ENCODE data around the gene ALKBH6. TPM values are rescaled to one million over a fixed set of nuclear protein-coding genes. Genes with fewer than 3 reads are reported as not detected.

ALKBH6 gene
- total and polyA plus RNA-seq, 2 experiments from 2014 or later, result 25.6 to 32.1 TPM

DNA sequence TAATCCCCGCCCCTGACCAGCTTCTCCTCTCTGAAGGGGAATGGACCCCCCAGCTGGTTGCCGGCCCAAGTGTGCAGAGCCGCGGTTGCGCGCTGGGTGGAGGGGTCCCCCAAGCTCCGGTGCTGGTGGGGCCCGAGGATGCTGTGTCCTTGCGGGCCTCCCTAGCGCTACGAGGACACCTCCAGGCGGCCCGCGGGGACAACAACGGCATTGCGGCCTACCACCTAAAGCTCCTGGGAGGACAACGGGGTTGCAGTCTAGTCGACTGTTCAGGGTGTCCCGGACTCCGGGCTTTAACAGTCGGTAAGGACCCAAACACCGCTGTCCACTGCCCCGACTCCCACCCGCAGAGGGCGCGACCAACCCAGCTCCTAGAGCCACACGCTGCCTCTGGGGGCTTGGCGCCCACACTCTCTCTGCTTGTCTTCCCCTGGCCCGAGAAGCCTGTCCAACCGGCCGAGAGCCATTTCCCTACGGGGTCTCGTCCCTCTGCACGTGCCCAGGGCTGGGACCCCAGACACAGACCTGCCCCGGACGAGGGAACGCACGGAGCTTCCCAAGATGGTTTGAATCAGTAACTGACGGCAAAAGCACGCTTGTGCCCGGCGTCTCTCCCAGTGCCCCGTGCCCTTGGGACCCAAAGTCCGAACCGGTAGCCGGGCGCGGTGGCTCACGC is 20.0 kb downstream of the ALKBH6 start:
- H3F3A ChIP-seq (ENCODE audit: insufficient read depth), result peaks cover 9% of the 10 kb centered on the region
- H3K9ac ChIP-seq, result peak overlapping the region; percentile 75
- H3K9me2 ChIP-seq (ENCODE audit: insufficient read depth), result no peaks in the 10 kb centered on the region
- peak overlapping the region; percentile 89 for H3K4me2 ChIP-seq (ENCODE audit: unreplicated experiment)
- no peak overlapping the region for H3K27ac ChIP-seq
- 0 out of 2 replicates have a peak, but pooled peaks cover 5% of the 10 kb centered on the region for H3K4me1 ChIP-seq (ENCODE audit: insufficient read depth)
- H3K79me2 ChIP-seq (ENCODE audit: insufficient read depth), result peaks cover 26% of the 10 kb centered on the region
- no peaks in the 10 kb centered on the region for H3K36me3 ChIP-seq (ENCODE audit: low read depth)
- no peaks in the 10 kb centered on the region for H4K20me1 ChIP-seq (ENCODE audit: insufficient read depth)
- peak; percentile 50 for DNase-seq
- no peaks in the 10 kb centered on the region for H3K27me3 ChIP-seq (replicated peaks; ENCODE audit: insufficient read depth)
- H3K4me3 ChIP-seq, result peak overlapping the region; percentile 71
- H2AFZ ChIP-seq, result peak overlapping the region; percentile 89
- 11% methylated on average over 41 to 48 of the region's 49 CpGs for WGBS, 2 experiments (ENCODE audit: low coverage in 1 of 2, low lambda C conversion rate in 2 of 2, missing lambda C conversion rate in 2 of 2)
- no peaks in the 10 kb centered on the region for H3K9me3 ChIP-seq (ENCODE audit: low read depth)
- TF ChIP-seq EZH2 (IDR thresholded peaks at IDR 0.05; ENCODE audit: insufficient read depth, poor library complexity, severe bottlenecking), result no peak
- TF ChIP-seq EZH2phosphoT487 (IDR thresholded peaks at IDR 0.05; ENCODE audit: insufficient read depth, low read depth), result no peak
- in situ Hi-C loops (cut with MboI), result no loop called here

DNA sequence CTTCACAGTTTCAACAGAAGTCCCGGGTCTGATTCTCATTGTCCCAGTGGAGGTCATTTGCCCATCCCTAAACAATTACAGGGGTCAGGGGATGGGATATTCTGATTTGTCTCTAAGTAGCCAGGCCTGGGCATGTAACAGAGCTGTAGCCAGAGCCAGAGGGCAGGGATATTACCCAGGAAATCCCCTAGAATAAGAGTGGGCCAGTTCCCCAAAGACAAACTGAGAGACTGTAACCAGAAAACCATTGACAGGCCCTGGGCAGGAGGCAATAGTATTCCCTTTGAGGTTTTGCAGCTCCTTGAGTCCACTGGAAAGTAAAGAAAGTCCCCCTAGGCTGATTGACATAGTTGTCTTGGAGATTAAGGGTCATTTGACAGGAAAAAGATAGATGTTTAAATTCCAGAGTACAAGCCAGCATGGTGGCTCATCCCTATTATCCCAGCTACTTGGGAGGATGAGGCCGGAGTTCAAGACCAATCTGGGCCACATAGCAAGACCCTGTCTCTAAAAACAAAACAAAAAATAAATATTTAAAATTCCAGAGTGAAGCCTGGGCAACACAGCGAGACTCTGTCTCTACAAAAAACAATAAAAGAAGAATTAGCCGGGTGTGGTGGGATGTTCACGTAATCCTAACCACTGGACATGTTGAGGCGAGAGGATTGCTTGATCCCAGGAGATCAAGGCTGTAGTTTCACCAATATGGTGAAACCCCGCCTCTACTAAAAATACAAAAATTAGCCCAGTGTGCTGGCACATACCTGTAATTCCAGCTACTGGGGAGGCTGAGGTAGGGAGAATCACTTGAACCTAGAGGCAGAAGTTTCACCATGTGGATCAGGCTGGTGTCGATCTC is 20.9 kb downstream of the ALKBH6 start:
- H3K9me3 ChIP-seq (ENCODE audit: low read depth), result no peaks in the 10 kb centered on the region
- H3K4me3 ChIP-seq, result no peak overlapping the region
- no peak overlapping the region for H3K4me2 ChIP-seq (ENCODE audit: unreplicated experiment)
- H3K4me1 ChIP-seq (ENCODE audit: insufficient read depth), result 0 out of 2 replicates have a peak, but pooled peaks cover 5% of the 10 kb centered on the region
- H3K27me3 ChIP-seq (replicated peaks; ENCODE audit: insufficient read depth), result no peaks in the 10 kb centered on the region
- no peaks in the 10 kb centered on the region for H3K9me2 ChIP-seq (ENCODE audit: insufficient read depth)
- no peaks in the 10 kb centered on the region for H4K20me1 ChIP-seq (ENCODE audit: insufficient read depth)
- H3K9ac ChIP-seq, result no peak overlapping the region
- no peak for TF ChIP-seq EZH2 (IDR thresholded peaks at IDR 0.05; ENCODE audit: insufficient read depth, poor library complexity, severe bottlenecking)
- no peak for TF ChIP-seq EZH2phosphoT487 (IDR thresholded peaks at IDR 0.05; ENCODE audit: insufficient read depth, low read depth)
- no peak overlapping the region for H2AFZ ChIP-seq
- H3F3A ChIP-seq (ENCODE audit: insufficient read depth), result no peaks in the 10 kb centered on the region
- H3K27ac ChIP-seq, result no peak overlapping the region
- 84% methylated on average over 8 of the region's 8 CpGs for WGBS, 2 experiments (ENCODE audit: low coverage in 1 of 2, low lambda C conversion rate in 2 of 2, missing lambda C conversion rate in 2 of 2)
- in situ Hi-C loops (cut with MboI), result no loop called here
- no peaks in the 10 kb centered on the region for H3K36me3 ChIP-seq (ENCODE audit: low read depth)
- H3K79me2 ChIP-seq (ENCODE audit: insufficient read depth), result peaks cover 26% of the 10 kb centered on the region
- no peak for DNase-seq

- H3K9me3 ChIP-seq (ENCODE audit: low read depth), result no peaks in the 10 kb centered on the region
- peaks cover 18% of the 10 kb centered on the region for H3K79me2 ChIP-seq (ENCODE audit: insufficient read depth)
- H3K9me2 ChIP-seq (ENCODE audit: insufficient read depth), result no peaks in the 10 kb centered on the region
- H3K4me3 ChIP-seq, result no peak overlapping the region
- no peak overlapping the region for H3K4me2 ChIP-seq (ENCODE audit: unreplicated experiment)
- H2AFZ ChIP-seq, result no peak overlapping the region
- peak; percentile 16 for DNase-seq
- 73 to 80% methylated on average over 7 of the region's 7 CpGs for WGBS, 2 experiments (ENCODE audit: low coverage in 1 of 2, low lambda C conversion rate in 2 of 2, missing lambda C conversion rate in 2 of 2)
- H3K4me1 ChIP-seq (ENCODE audit: insufficient read depth), result 0 out of 2 replicates have a peak, but pooled peaks cover 5% of the 10 kb centered on the region
- peaks cover 7% of the 10 kb centered on the region; the same call in 1 of the 2 replicates for H3K27me3 ChIP-seq (replicated peaks; ENCODE audit: insufficient read depth)
- H4K20me1 ChIP-seq (ENCODE audit: insufficient read depth), result no peaks in the 10 kb centered on the region
- TF ChIP-seq EZH2phosphoT487 (IDR thresholded peaks at IDR 0.05; ENCODE audit: insufficient read depth, low read depth), result no peak
- no peak for TF ChIP-seq EZH2 (IDR thresholded peaks at IDR 0.05; ENCODE audit: insufficient read depth, poor library complexity, severe bottlenecking)
- H3K9ac ChIP-seq, result no peak overlapping the region
- H3F3A ChIP-seq (ENCODE audit: insufficient read depth), result no peaks in the 10 kb centered on the region
- in situ Hi-C loops (cut with MboI), result no loop called here
- no peaks in the 10 kb centered on the region for H3K36me3 ChIP-seq (ENCODE audit: low read depth)
- no peak overlapping the region for H3K27ac ChIP-seq
Observed at GRCh38 chr19:35991731-35992450, 22.1 kb downstream of the ALKBH6 start.
